ENCODE results near the gene HDGF.

The HDGF gene

DNA sequence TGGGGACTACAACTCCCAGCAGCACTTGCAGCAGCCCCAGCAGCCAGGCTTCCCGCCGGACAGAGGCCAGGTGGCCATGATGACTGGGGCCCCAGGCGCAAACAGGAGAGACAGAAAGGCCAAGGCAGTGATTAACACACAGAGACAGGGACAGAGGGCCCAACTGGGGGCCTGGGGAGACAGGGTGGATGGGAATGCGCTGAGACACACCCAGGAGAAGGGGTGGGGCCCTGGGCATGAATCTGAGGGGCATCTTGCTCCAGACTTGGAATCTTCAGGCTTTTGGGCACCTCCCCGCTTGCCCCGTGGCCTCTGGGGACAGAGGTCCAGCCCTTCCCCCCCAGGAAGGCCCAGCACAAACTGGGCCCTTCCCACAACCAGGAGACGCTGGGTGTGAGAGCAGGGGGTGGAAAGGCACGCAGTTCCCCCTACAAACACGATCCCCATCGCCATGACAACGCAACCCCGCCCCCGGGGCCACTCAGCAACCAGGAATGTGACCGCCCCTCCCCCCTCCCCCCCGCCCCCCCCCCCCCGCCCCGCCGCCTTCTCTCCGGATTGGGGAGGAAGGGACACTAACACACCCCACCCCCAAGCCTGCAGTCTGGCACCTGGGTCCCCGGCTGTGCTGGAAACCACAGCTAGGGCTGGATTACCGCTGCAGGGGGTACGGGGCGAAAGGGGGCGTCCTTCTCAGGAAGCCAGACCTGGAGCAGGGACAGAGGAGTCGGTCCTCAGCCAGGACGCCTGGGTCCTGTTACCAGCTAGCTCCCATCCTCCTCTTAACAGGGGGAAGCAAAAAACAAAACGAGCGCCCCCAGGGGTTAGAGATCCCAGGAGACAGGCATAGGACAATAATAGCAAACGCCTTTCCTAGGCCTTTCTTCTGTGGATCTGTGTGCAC is 4.5 kb downstream of the HDGF start:
- DNase-seq (ENCODE audit: low spot score), result peak; percentile 97

DNA sequence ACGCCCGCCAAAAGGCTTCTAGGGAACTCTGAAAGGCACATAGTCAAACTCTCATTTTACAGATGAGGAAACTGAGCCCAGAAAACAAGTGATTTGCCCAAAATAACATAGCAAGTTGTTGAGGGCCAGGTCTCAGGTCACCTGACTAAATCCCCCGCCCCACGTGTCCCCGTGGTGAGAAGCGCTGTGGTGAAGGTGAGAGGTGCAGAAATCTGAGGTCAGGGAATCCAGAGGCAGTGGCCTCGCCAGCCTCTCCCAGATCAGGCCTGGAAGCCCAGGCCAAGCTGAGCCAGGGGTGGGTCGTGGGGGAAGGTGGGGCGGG is 5.1 kb downstream of the HDGF start:
- no peak for DNase-seq (ENCODE audit: low spot score)

DNA sequence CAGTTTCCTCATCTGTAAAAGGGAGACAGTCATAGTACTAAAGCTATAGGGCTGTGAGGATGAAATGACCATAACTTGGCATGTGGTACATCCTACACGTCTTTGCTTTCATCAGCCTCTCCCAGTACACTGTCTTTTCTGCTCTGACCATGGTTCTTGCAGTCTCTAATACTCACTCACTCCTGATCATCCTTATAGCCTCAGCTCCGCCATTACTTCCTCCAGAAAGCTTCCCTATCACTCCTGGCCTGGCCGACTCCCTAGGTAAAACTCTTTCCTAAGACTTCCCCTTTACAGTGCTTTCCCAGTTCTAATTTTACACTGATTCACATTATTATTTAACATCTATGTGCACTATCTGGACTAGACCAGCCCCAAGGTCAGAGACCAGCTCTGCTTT is 5.6 kb downstream of the HDGF start:
- DNase-seq (ENCODE audit: low spot score), result no peak

DNA sequence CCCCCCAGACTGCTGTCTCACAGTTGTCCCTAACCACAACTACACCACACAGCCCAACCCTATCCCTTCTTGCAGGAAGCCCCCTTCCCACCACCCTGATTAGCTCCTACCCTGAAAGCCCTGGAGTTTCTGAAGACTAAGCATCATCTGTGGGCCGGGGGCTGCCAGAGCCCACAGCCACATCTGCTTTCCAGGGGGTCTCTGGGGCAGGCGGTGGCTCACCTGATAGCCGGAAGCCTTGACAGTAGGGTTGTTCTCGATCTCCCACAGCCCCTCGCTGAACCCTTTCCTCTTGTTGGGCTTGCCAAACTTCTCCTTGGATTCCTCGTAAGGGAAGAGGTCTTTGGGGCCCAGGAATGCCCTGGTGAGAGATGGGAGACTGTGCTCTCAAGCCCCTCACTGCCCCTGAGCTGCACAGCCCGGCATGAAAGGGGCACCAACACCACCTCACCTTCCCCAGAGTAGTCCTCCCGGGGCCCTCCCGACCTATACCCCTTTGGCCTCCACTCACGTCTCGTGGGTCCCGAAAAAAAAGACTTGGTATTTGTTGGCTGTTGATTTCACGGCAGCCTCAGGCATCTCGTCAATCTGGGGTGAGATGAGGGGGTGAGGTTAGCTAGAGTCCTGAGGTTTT is 6.6 kb downstream of the HDGF start:
- DNase-seq (ENCODE audit: low spot score), result no peak

DNA sequence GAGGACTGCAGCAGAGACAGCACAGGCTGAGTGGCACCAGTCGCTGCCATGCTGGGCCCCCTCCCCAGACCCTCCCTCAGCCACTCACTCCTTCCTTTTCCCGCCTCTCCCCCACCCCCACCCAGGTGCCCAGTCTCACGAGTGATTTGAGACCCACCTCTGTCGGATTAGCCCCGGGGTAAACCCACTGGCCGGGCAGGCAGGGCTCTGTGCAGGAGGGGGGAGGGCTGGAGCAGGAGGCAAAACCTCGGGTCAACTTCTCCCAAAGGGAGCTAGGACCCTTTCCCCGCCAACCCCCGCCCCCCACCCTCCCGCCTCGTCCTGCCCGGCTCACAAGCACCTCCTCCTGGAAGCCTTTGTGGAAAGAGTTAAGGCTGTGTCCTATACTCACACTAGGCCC is 7.1 kb downstream of the HDGF start:
- DNase-seq (ENCODE audit: low spot score), result no peak

DNA sequence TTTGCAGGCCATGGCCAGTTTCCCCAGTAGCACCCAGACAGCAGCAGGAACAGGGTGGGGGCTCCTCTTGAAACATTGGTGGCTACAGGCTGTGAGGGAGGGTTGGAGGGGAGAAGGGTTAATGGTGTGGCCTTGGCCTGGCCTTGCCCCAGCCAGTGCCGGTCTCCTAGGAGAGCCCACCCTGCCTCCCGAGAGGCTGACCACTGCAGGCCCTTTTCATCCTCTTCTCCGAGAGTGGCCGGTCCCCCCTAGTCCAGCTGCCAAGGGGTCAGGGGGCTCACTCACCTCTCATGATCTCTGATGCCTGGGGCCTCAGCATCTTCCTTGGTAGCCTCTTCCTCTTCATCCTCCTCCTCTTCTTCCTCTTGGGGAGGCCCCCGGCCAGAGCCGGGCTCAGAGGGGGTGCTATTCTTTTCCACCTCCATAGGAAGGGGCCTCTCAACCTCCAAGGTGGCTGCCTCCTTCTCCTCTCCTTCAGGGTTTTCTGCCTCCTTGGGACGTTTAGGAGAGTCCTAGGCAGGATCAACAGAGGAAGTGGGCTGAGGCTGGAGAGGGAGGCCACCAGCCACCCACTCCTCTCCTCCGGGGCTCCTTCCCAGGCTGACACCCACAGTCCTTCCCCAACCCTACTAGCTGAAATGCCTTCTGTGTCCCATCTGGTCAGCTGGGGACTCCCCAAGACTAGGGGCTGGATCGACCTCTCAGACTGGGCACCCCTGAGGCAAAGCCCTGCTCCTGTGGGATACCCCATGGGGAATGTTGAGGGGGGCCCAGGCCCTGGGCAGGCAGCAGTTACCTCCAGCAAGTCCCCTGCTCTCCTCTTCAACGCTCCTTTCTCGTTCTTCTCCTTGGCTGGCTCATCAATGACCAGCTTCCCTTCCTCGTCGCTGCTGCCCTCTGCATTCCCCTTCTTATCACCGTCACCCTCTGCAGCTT is 7.8 kb downstream of the HDGF start:
- no peak for DNase-seq (ENCODE audit: low spot score)

DNA sequence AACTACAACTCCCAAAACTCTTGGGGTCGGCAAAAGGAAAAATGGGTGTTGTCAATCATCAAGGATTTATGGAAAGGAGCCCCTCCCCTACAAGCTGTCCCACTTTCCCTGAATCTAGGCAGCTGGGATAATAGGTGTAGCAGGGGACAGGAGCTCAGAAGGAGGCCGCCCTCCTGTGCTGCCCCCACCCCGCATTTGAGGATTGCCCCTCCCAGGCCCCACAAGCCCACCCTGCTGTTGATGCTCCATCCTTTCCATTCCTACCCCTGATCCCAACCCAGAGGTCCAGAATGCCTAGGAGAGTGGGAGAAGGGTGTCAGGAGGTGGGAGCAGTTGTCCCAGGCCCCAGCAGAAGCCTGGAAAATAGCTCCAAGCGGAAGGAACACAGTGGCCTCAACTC is 8.7 kb downstream of the HDGF start:
- no peak for DNase-seq (ENCODE audit: low spot score)

DNA sequence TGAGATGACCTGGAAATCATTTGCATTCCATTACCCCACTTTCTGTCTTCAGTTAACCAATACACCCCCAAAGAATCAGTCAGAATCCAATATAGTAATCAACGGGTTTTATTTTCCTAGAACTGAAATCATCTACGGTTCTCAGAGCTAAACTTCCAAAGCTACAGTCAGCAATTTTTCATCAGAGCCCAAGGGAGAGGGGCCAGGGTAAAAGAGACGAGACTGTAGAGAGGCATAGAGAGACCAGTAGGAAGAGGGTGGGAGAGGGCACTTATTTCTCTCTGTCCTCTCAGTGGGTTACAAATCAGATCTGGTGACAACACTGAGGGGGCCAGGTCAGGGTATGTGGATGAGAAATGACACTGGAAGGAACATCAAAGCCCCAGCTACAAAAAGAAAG is 9.5 kb downstream of the HDGF start:
- DNase-seq (ENCODE audit: low spot score), result no peak

DNA sequence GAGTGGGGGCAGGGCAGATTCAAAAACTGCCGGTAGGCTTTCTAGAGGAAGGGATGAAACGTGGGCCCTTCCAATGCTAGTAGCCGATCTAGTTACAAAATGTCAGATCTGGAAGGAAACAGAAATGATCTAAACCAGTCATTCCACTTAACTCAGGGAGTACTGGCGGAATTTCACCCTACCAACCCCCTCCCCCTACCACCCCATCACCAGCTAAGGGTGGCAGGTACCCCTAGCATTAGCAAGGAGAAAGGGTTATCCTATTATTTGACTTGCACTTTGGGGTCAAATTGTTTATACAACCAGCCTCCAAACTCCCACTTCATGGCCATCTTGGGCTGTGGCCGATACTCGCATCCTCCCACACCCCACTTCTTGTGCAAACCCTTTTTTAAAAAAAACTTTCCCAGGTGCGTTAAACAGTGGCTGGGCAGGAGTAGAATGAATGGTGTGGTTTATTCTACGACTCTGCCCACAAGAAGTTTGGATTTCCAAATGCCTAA is 9.9 kb downstream of the HDGF start:
- no peak for DNase-seq (ENCODE audit: low spot score)

DNA sequence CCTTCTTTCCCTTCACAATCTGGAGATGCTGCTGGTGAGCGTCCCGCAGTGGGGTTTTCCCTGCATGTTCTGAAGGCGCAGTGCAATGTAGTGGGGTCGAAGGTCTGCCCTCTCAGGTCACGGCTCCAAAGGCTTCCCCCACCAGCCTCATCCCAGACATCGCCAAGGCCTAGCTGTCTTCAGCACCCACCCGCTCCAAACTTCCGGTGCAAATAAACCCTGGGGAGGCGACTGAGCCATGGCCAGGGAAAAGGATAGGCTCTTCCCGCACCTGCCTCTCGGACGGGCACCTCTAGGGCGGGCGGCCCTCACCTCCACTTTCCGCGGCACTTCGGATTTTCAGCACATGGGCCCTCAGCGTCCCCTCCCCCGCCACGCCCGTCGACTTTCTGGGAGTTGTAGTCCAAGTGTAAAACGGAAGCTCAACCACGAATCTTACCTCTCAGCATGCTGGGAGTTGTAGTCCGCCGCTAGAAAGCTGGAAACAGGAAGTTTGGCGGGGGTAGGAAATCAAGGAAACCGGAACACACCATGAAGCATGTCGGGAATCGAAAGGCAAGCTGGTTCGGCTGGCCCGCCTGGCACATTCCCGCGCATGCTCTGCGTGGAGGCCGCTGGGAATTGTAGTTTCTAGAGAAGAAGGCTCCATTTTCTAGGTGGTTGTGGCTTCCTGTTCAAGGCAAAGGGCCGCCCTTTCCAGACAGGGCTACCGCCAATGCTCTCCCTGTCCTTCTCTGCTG is 10.6 kb downstream of the HDGF start, which contains the start of gene MRPL24:
TSS of gene MRPL24 (minus strand) at position 348 of the 740 bp plus-strand sequence. CDS start 2,384 bp downstream, outside the sequence.
- DNase-seq (ENCODE audit: low spot score), result peak; percentile 96

DNA sequence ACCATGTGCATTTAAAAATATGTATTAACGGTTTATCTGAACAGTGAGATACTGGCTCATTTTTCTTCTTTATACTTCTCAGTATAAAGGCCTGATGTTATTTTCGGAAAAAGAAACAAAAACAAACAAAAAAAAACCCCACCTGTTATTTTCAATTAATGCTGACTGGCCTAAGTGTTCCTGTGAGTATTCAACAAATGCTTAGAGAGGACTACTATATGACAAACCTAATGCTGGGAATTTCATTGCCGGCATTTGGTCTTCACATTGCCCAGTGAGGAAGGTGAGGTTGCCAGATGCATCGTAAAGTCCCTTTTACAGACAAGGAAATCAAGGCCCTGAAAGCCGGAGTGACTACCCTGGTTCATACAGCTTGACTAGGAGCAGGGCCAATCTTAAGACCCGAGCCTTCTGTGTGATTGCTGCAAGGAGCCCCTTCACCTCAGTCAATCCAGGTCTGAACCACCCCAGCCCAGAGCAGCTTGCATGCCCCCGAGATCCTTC is 11.2 kb downstream of the HDGF start:
- no peak for DNase-seq (ENCODE audit: low spot score)

DNA sequence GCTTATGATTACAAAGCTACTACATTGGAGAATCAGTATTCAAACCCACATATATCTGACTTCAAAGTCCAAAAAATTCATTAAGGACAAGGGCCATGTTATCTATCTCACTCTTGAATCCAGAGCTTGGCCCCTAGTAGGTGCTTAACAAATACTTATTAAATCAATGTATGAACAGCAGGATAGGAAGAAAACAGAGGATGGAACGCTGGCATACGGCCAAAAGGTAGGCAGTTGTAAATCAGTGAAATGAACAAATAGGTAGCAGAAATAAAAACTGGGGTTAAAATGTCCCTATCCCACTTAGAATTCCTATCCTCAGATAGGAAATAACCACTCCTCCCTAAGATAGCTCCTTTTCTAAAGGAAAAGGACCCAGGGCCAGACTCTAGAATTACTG is 12.6 kb downstream of the HDGF start:
- DNase-seq (ENCODE audit: low spot score), result no peak

DNA sequence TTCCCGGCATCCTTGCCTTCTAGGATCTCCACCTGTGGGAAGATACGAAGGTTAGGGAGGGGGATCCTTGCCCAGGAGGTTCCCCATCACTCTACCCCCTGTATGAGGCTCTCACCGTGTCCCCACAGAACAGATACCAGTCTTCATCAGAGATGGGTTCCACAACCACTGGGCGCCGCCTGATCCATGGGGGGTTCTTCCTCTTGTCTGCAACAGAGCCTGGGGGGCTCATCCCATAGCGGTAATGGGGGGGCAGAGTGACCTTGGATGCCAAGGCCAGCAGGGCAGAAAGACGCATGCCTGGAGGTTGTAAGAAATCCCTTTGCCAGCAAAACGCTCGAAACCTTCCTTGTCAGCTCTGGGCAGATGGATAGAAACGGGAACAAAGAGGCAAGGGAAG is 13.1 kb downstream of the HDGF start:
- no peak for DNase-seq (ENCODE audit: low spot score)

DNA sequence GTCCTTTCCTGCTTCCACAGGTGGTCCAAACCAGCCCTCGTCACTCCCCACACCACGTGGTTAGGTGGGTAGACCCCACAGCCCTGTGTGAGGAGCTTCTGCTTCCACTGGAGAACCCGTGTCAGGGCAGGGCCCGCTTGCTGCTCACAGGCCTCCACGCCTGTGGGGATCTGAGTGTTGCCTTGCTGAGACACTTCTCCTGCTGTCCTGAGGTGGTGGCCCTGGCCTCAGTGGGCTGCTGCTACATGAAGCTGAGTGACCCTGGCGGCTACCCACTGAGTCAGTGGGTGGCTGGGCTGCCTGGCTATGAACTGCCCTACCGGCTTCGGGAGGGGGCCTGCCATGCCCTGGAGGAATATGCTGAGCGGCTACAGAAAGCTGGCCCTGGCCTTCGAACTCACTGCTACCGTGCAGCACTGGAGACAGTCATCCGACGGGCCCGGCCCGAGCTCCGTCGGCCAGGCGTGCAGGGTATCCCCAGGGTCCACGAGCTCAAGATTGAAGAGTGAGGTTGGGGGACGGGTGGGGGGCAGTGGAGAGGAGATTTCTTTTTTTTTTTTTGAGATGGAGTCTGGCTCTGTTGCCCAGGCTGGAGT is 17.4 kb downstream of the HDGF start:
- DNase-seq (ENCODE audit: low spot score), result no peak

DNA sequence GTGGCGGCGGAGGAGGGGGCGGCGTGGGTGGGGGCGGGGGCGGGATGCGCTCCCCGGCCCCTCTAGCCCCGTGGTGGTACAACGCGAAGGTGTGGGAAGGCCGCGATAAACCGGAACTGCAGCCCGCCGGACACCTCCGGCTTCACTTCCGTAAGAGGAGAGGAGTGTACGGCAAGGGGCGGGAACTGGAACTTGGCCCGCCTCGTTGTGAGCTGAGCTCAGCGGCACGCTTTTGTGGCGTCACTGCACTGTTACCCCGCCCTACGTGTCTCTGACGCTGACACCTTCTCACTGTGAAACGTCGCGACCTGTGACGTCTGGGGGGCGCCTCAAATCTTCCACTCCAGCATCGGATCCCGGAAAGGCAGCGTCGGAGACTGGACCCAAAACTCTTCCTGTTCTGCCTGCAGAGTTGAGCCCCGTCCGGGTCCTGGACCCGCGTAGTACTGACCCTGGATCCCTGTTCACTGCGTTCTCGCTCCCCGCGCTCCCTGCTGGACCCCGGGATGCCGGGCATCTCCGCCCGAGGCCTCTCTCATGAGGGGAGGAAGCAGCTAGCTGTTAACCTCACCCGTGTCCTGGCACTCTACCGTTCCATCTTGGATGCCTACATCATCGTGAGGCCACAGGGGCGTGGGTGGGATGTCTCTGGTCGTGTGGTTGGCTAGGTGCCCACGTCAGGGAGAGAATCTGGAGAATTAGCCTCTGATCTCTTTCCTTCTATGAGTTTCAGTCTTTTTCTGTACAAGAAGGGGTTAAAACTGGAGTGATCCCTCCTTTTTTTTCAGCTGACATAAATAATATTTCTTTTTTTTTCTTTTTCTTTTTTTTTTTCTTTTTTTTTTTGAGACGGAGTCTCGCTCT is 22.6 kb downstream of the HDGF start, which contains the start of gene ISG20L2:
TSS of gene ISG20L2 (minus strand) at position 168 of the 864 bp plus-strand sequence. CDS start 1,114 bp downstream, outside the sequence.
- peak; percentile 89 for DNase-seq (ENCODE audit: low spot score)

DNA sequence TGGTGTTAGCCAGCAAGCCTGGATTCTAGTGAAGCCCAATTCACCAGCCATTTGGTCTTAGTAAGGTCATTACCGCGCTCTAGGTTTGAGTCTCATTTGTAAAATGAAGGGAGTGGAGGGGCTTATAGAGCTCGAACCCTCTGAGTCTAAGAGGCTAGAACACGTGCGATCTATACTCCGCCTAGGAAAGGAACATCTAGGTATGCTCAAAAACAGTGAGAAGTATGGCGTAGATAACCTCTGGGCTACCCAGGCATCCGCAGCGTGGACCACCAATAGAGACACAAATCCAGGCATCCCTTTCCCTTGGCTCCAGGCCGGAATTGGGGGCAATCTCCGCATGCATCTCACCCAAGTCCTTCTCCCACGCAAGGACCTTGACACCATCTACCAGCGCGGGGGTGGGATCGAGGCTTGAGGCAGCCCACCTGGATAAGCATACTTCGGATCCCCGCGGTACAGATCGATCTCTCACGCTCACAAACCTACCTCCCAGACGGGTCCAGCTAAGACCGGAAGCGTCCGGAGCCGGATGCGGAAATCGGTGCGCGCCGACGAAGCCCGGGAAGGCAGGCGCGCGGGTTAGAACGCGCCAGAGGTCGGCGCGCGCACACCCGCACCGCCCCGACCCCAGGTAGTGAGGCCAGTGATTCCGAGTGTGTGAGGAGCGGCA is 23.4 kb downstream of the HDGF start, which contains the start of gene METTL25B:
TSS of gene METTL25B (plus strand) at position 544 of the 673 bp plus-strand sequence. CDS start 636 bp downstream, outside the sequence.
- DNase-seq (ENCODE audit: low spot score), result peak; percentile 84

DNA sequence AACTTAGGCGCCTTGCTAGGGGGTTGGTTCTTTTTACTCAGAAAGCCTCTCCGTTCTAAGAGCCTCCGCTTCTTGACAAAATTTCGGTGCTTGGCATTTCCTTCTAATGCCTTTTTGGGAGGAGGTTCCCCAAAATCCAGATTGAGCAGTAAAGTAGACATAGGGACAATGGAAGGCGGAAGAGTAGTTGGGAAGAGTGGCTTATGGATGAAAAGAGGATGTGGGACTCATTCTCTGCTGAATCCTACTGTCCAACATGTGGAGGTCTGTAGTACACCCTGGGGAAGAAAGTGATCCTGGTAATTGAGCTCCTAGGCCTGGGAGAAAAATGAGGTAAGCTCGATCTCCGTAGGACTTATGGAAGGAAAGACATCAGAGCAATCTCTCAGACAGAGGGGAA is 24.0 kb downstream of the HDGF start:
- no peak for DNase-seq (ENCODE audit: low spot score)

DNA sequence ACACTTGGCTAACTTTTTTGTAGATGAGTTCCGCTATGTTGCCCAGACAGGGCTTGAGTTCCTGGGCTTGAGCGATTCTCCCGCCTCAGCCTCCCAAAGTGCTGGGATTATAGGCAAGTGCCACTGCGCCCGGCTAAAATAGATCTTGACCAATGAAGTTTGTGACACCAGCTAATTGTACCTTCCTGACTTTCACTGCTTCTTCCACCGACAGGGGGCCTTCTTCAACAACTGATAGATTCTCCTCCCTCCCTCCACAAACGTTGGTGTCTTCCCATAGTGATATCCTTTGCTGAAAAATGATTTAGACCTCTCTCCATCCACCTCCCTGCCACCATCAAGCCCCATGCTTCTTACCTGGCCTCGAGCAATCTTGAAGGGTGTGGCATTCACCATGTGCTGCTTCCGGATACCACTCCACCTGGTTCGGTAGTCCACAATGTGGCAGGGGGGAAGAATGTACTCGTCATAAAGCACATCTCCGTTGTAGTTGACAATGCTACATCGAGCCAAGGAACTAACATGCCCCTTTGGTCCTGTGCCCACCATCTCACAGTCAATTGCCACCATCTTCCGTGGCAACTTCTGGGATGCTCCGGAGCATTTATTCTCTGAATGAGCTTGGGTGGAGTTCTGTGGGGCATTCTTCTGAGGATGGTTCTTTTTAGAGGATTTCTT is 24.8 kb downstream of the HDGF start:
- peak; percentile 72 for DNase-seq (ENCODE audit: low spot score)

Data from HuH-7.5 (cell line).